ENCODE data around the gene HBA1.
"Not testable (repeated sequence)": the region's sequence is repeated elsewhere in the genome, so short reads cannot be mapped to it uniquely, and the experiment has no call there.

HBA1 gene

DNA sequence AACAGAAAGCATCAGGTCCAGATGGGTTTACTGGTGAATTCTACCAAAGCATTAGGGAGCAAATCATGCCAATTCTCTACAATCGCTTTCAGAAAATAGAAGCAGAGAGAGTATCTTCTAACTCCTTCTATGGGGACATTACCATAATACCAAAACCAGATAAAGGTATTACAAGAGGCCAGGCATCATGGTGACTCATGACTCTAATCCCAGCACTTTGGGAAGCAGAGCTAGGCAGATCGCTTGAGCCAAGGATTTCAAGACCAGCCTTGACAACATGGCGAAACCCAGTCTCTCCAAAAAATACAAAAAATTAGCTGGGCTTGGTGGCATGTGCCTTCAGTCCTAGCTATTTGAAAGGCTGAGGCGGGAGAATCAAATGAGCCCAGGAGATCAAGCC, 26.8 kb downstream of the HBA1 start:
- no peak for DNase-seq (ENCODE audit: low read depth, low spot score)

GRCh38 chr16:204046-204445, 27.6 kb downstream of the HBA1 start:
- not testable (repeated sequence) for DNase-seq (ENCODE audit: low read depth, low spot score)

GRCh38 chr16:209359-209758, 32.9 kb downstream of the HBA1 start:
- not testable (repeated sequence) for DNase-seq (ENCODE audit: low read depth, low spot score)

GRCh38 chr16:211631-212180, 35.2 kb downstream of the HBA1 start:
- DNase-seq (ENCODE audit: low read depth, low spot score): not testable (repeated sequence)

- no peak for DNase-seq (ENCODE audit: low read depth, low spot score)
Observed at GRCh38 chr16:212999-213398, 36.5 kb downstream of the HBA1 start.

- DNase-seq (ENCODE audit: low read depth, low spot score): no peak
Observed at GRCh38 chr16:220021-220420, 43.5 kb downstream of the HBA1 start.

All from activated CD4-positive, CD25-positive, alpha-beta regulatory T cell treated with anti-CD3 and anti-CD28 coated beads, Interleukin-2, amount 50 U/mL, for 16 hours (primary cell).